Suprapubic skin (tissue), 4 donors: Measurements from ENCODE around the gene TPD52L2. TPM values are rescaled to one million over a fixed set of nuclear protein-coding genes. Genes with fewer than 3 reads are reported as not detected.

ENCODE experiments used
- DNase-seq, 2 donors: peaks; one replicate each; pipeline ENCODE4 v3.0.0-alpha.2; 2019; ENCODE audit warnings: low spot score in 2 of 2
- H3K27ac ChIP-seq: fragments of 200-600 bp; sonication (generic); one replicate; pipeline ENCODE4 v1.5.1; 2019
- H3K27me3 ChIP-seq: fragments of 200-600 bp; sonication (generic); one replicate; pipeline ENCODE4 v1.5.1; 2019
- H3K36me3 ChIP-seq: fragments of 200-600 bp; sonication (generic); one replicate; pipeline ENCODE4 v1.5.1; 2019
- H3K4me1 ChIP-seq: fragments of 200-600 bp; sonication (generic); one replicate; pipeline ENCODE4 v1.5.1; 2019
- H3K4me3 ChIP-seq: fragments of 200-600 bp; sonication (generic); one replicate; pipeline ENCODE4 v1.5.1; 2019; ENCODE audit warnings: mild to moderate bottlenecking
- H3K9me3 ChIP-seq: fragments of 200-600 bp; sonication (generic); one replicate; pipeline ENCODE4 v1.5.1; 2019
- CTCF ChIP-seq, 2 donors: fragments of 200-600 bp in 1 of 2; fragments of 450-650 bp in 1 of 2; sonication (generic) in 1 of 2; IDR thresholded peaks; one replicate each; pipeline ENCODE4 v1.5.1; 2016 to 2019; ENCODE audit warnings: antibody characterized with exemption in 2 of 2, mild to moderate bottlenecking in 1 of 2, moderate library complexity in 1 of 2
- EP300 ChIP-seq: sonication (generic); formaldehyde crosslinking; IDR thresholded peaks from one replicate; pipeline ENCODE4 v1.6.1; 2017; ENCODE audit warnings: antibody characterized with exemption
- POLR2A ChIP-seq, 2 donors: fragments of 450-650 bp; IDR thresholded peaks; one replicate each; pipeline ENCODE4 v1.6.1; 2017; ENCODE audit warnings: antibody characterized with exemption in 2 of 2, mild to moderate bottlenecking in 2 of 2, moderate library complexity in 2 of 2
- POLR2AphosphoS5 ChIP-seq, 3 donors: sonication (generic); formaldehyde crosslinking; IDR thresholded peaks; one replicate each; pipeline ENCODE4 v1.6.1; 2017; ENCODE audit warnings: antibody characterized with exemption in 3 of 3
- WGBS: methylation state at CpG from one replicate; pipeline ENCODE4 v1.1.5; 2018; 5-methylcytosine and 5-hydroxymethylcytosine counted together
- total RNA-seq, 4 donors: library from RNA; depleted of rRNA; stranded (reverse); fragments of >200 nt; gene quantifications; one replicate each; pipeline ENCODE4 v1.1.0, GENCODE V29; 2016

The TPD52L2 gene
- total RNA-seq, 4 donors from 2014 or later, result 66.5 to 87.4 (median 74.1) TPM

DNA sequence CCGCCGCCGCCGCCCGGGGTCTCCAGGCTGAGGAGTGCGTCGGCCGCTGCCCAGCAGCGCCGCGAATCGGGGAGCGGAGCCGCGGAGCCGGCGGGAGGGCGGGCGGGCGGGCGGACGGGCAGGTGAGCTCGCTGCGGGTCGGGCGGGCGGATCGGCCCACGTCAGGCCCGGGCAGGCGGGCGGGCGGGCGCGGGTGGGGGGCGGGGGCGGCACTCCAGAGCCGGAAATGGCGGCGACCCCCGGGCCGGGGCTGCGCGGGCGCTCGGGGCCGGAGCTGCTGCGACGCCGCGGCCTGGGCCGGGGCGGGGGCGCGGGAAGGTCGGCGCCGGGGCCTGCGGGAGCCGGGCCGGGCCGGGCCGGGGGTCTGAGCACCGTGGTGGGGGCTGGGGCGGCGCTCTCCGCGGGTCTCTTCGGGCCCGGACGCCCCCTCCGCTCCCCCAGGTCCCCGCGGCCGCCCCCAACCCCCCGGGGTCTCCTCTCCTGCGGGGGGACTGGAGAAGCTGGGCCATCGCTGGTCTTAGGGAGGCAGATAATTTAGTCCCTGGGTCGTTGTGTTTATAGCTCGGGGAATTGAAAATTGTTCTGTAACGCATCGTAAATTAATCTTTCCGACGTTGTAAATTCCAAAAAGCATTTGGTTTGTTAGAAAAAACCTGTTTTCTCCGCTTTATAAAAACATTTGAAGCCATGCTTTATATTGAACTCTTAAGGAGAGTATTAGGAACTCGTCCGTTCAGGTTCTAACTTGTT is 30.3 kb downstream of the TPD52L2 start:
- 0% methylated on average over 37 of the region's 87 CpGs for WGBS
- peaks cover 16% of the 10 kb centered on the region for H3K36me3 ChIP-seq
- H3K27me3 ChIP-seq, result no peaks in the 10 kb centered on the region
- DNase-seq, result no peak
- H3K4me1 ChIP-seq, result peaks cover 38% of the 10 kb centered on the region
- H3K9me3 ChIP-seq, result no peaks in the 10 kb centered on the region
- no peak for TF ChIP-seq CTCF (IDR thresholded peaks at IDR 0.05)
- no peak for TF ChIP-seq POLR2A (IDR thresholded peaks at IDR 0.05)
- TF ChIP-seq POLR2AphosphoS5 (IDR thresholded peaks at IDR 0.05), result no peak
- no peak for TF ChIP-seq EP300
- peak overlapping the region; percentile 90 for H3K27ac ChIP-seq
- peak overlapping the region; percentile 71 for H3K4me3 ChIP-seq

DNA sequence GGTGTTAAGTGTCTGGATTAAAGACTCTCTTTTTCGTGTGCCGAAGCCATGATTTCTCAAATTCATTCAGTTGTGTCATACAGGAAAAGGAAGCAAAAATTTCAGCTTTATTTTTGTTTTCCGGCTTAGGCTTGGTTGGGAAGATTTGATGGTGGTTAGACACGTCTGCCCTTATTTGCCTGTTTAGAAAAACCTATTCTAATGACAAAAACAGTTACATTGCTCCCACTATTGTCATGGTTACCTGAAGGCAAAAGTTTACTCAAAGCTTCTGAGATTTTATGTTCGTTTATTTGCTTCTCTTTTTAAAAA is 30.8 kb downstream of the TPD52L2 start:
- peak overlapping the region; percentile 90 for H3K27ac ChIP-seq
- peaks cover 11% of the 10 kb centered on the region for H3K36me3 ChIP-seq
- no peak for DNase-seq
- peaks cover 37% of the 10 kb centered on the region for H3K4me1 ChIP-seq
- 2% methylated on average over 5 of the region's 5 CpGs for WGBS
- no peaks in the 10 kb centered on the region for H3K27me3 ChIP-seq
- H3K4me3 ChIP-seq, result peak overlapping the region; percentile 71
- H3K9me3 ChIP-seq, result no peaks in the 10 kb centered on the region
- TF ChIP-seq POLR2AphosphoS5 (IDR thresholded peaks at IDR 0.05) (no peak), EP300 (no peak), POLR2A (IDR thresholded peaks at IDR 0.05) (no peak), CTCF (IDR thresholded peaks at IDR 0.05) (no peak)

DNA sequence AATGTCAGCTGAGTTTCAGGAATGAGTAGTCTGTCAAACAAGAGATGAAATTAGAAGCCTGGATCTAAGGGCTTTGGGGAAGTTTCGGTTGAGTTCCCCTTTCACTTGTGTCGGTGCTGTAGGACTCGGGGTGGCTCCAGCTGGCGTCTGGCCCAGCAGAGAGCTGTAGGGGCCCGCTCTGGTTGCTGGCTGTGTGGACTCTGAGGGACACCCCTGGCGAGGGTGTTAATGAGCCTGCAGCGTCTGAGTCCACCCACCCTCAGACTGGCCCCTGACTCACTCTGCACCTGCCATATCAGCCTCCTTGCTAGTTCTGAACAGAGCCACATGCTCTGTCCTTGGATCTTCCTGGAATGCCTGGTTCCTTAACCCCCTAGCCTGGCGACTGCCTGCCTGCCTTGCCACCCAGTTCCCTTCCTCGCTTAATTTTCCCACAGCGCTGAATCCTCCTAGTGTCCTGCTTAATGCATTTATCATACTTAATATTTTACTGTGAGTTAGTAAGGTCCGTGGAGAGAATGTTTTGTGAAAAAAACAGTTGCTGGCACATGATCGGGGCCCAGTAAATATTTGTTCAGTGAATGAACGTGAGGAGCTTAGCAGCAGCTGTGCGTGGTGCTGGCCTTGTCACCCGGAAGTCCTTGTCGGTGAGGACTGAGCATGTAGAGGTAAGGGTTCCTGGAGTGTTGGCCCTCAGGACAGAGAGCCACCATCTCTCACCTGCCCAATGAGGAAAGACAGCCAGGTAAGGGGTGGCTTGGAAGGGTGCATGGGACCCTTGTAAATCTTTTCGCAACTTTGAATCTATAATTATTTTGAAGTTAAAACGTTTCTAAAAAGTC is 31.4 kb downstream of the TPD52L2 start:
- Histone ChIP-seq H3K27ac (peak overlapping the region; percentile 90), H3K4me3 (peak overlapping the region; percentile 71), H3K9me3 (no peaks in the 10 kb centered on the region), H3K36me3 (peaks cover 5% of the 10 kb centered on the region), H3K27me3 (no peaks in the 10 kb centered on the region), H3K4me1 (peaks cover 43% of the 10 kb centered on the region)
- TF ChIP-seq CTCF (IDR thresholded peaks at IDR 0.05), result no peak
- no peak for TF ChIP-seq POLR2A (IDR thresholded peaks at IDR 0.05)
- TF ChIP-seq POLR2AphosphoS5 (IDR thresholded peaks at IDR 0.05), result no peak
- no peak for TF ChIP-seq EP300
- DNase-seq, result no peak
- 13% methylated on average over 18 of the region's 18 CpGs for WGBS

- Histone ChIP-seq H3K27ac (no peak overlapping the region), H3K4me1 (peaks cover 43% of the 10 kb centered on the region), H3K9me3 (no peaks in the 10 kb centered on the region), H3K4me3 (no peak overlapping the region), H3K27me3 (no peaks in the 10 kb centered on the region), H3K36me3 (no peaks in the 10 kb centered on the region)
- no peak for TF ChIP-seq CTCF (IDR thresholded peaks at IDR 0.05)
- no peak for TF ChIP-seq POLR2AphosphoS5 (IDR thresholded peaks at IDR 0.05)
- TF ChIP-seq EP300, result no peak
- TF ChIP-seq POLR2A (IDR thresholded peaks at IDR 0.05), result no peak
- DNase-seq, result no peak
- WGBS, result 94% methylated on average over 6 of the region's 6 CpGs
Measured at GRCh38 chr20:63897978-63898561, 33.0 kb downstream of the TPD52L2 start.
